Prostate gland (tissue), 2 donors: ENCODE measurements around the gene ITIH3.

Source experiments
- POLR2A ChIP-seq: fragments of 450-650 bp; IDR thresholded peaks from one replicate; pipeline ENCODE4 v1.6.1; 2016; ENCODE audit warnings: antibody characterized with exemption, mild to moderate bottlenecking
- POLR2AphosphoS5 ChIP-seq: sonication (generic); formaldehyde crosslinking; IDR thresholded peaks from one replicate; pipeline ENCODE4 v1.6.1; 2017; ENCODE audit warnings: antibody characterized with exemption
- TF ChIP-seq, protein P1 (sequence below), 4 experiments: fragments of 200-600 bp in 2 of 4; fragments of 450-650 bp in 2 of 4; sonication (generic) in 2 of 4; IDR thresholded peaks; 1 replicate in 3 of 4; 2 replicates in 1 of 4; pipeline ENCODE4 v1.5.1; 2016 to 2019; ENCODE audit warnings: antibody characterized with exemption in 4 of 4, mild to moderate bottlenecking in 2 of 4, moderate library complexity in 2 of 4

DNA sequence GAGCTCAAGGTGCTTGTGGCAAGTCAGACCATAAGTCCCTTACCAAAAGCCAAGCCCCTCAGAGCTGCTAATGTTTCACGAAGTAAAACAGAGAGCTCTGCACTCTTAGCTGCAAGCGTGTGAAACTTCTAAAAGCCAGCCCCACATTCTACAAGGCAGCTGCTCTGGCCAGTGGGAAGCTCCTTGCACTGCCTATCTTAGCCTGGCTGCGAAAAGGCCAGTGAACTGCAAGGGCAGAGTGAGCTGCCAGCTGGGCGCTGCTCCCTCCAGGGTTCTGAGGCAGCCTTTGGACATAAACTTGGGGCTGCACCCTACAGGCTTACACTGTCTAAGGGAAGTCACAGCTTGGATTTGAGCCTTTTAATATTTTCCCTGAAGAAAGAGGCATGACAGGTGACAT lies 42.4 kb downstream of the ITIH3 start:
- no peak for TF ChIP-seq POLR2A
- TF ChIP-seq, protein P1, sequence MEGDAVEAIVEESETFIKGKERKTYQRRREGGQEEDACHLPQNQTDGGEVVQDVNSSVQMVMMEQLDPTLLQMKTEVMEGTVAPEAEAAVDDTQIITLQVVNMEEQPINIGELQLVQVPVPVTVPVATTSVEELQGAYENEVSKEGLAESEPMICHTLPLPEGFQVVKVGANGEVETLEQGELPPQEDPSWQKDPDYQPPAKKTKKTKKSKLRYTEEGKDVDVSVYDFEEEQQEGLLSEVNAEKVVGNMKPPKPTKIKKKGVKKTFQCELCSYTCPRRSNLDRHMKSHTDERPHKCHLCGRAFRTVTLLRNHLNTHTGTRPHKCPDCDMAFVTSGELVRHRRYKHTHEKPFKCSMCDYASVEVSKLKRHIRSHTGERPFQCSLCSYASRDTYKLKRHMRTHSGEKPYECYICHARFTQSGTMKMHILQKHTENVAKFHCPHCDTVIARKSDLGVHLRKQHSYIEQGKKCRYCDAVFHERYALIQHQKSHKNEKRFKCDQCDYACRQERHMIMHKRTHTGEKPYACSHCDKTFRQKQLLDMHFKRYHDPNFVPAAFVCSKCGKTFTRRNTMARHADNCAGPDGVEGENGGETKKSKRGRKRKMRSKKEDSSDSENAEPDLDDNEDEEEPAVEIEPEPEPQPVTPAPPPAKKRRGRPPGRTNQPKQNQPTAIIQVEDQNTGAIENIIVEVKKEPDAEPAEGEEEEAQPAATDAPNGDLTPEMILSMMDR (IDR thresholded peaks at IDR 0.05): no peak
- TF ChIP-seq POLR2AphosphoS5: no peak
